ENCODE results near the gene ZNF469.
"Not testable (repeated sequence)": the region's sequence is repeated elsewhere in the genome, so short reads cannot be mapped to it uniquely, and the experiment has no call there.

The ZNF469 gene

DNA sequence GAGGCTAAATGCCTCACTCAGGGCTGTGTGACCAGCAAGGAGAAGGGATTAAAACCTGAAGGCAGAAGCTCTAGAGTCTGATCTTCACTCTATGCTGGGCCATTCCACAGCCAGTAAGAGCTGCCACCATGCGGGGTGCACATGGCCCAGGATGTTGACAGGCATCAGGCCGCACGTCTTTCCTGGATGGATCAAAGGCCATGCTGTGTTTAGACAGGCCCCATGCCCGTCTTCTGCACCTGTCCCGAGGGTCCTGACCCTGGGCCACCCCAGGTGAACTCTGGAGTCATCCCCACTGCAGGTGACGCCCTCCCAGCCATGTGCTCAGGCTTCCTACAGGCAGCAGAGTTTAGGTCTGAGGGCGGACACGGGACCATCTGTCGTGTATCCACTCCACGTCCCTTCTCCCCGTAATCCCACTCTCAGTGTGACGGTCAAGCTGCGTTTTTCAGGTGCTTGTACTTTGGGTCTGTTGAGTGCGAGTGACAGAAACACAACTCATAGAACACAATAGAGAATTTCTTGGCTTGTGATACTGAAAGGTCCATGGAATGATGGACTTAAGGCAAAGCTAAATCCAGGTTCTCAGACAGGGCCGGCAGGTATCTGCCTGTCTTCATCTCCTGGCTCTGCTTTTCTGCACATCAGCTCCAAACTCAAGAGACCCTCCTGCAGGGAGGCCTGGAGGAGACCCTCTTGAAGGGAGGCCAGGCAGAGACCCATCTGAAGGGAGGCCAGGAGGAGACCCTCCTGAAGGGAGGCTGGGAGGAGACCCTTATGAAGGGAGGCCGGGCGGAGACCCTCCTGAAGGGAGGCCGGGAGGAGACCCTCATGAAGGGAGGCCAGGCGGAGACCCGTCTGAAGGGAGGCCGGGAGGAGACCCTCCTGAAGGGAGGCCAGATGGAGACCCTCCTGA is 13.2 kb downstream of the ZNF469 start:
- no peak for DNase-seq

DNA sequence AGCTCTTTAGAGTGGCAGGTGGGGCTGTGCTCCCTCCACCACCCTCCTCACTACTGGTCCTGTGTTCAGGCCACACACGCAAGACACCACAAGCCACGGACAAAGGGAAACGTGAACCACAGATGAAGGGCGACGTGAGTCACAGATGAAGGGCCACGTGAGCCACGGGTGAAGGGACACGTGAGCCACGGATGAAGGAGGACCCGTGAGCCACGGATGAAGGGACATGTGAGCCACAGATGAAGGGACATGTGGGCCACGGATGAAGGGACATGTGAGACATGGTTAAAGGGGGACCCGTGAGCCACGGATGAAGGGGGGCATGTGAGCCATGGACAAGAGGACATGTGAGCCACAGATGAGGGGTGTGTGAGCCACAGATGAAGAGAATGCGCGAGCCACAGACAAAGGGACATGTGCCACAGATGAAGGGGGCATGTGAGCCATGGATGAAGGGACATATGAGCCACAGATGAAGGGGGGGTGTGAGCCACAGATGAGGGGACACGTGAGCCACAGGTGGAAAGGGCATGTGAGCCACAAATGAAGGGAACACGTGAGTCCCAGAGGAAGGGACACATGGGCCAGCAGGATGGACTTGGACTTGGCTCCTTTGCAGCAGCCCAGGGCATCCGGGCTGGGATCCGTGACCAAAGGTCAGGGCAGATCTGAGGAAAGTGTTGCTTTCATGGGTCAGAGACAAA is 15.6 kb downstream of the ZNF469 start:
- no peak for DNase-seq

GRCh38 chr16:88398874-88399178 is 16.1 kb downstream of the ZNF469 start:
- no peak for DNase-seq

DNA sequence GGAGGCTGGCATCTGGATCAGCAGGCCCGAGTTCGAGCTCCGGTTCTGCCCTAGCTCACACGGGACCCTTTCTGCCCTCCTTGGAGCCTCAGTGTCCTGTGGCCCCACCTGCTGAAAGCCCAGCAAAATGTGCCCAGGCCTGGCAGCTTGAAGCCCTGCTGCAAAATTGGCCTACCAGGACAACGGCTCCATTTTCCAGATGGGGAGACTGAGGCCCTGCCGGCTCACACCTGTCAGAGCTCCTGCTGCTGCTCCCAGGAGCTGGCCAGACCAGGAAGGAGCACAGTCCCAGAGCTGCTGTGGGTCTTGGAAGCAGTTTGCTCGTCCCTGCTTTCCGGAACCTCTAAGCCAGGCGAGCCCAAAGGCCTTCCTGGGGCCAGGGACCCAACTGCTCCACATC is 17.4 kb downstream of the ZNF469 start:
- no peak for DNase-seq

DNA sequence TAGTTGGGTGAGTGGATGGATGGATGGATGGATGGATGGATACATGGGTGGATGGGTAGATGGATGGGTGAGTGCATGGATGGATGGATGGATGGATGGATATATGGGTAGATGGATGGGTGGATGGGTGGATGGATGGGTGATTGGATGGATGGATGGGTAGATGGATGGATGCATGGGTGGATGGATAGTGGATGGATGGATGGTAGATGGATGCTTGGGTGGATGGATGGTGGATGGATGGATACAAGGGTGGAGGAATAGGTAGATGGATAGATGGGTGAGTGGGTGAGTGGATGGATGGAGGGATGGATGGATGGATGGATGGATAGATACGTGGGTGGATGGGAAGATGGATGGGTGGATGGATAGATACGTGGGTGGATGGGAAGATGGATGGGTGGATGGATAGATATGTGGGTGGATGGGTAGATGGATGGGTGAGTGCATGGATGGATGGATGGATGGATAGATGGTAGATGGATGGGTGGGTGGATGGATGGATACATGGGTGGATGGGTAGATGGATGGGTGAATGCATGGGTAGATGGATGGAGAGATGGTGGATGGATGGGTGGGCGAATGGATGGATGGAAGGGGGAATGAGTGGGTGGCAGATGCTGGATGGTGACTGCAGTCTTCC is 19.0 kb downstream of the ZNF469 start:
- no peak for DNase-seq

DNA sequence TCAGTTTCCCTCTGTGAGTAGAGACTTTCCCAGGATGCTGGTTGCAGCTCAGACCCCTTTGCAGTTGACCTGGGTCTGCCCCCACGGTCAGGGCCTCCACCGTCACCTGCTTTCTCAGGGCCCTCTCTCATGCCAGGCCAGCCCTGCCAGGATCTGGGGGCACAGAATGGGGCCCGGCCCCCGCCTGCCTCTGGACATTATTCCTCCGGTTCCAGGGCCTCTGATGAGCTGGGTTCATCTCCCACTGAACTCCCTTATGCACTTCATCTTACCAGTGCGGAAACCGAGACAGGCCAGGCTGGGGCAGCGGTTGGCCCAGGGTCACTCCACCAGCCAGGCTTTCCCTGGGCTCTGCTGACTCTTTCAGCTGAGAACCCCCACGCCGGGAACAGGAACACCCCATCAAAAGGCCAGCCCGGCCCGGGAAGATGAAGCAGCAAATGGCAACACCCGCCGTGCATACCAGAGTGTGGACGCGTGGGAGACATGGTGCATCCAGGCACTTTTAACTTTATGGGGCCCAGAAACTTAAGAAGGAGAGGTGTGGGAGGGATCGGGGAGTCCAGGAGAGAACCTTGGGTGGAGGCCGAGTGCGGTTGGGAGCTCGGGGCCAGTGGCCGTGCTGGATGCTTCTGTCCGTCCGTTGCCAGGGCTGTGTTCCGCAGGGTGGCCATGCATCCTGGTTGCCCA is 19.9 kb downstream of the ZNF469 start:
- no peak for DNase-seq

DNA sequence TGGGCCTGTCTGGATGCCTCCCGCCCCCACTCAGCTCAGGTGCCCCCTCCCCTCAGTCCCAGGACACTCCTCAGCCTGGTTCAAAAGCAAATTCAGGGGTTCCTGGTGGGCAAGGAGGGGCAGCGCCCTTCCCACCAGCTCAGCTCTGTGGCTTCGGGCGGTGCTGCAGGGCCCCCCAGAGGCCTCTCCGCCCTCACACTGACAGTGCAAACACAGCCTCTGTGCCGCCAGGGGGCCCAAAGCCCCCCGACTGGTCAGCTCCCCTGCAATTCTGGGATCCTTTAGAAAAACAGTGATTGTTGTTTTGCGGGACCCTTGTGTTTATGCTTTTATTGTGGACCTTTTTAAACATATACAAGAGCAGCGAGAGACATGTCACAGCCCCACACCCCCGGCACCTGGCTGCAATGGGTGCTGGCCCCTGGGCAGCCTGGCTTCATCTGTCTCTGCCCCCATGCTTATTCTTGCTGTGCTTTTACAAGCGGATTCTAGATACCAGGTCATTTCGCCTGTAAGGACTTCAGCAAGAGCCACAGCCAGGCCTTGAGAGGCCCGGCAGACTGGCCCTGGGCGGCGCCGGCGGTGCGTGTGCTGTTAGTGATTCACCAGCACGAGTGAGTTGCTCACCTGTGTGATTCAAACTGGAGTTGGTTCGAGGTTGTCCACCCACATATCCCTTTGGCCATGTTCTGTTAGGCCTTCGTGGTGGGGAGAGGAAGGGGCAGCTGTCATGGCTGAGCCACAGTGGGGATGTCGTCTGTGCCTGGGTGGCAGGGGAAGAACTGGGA is 21.2 kb downstream of the ZNF469 start:
- no peak for DNase-seq

DNA sequence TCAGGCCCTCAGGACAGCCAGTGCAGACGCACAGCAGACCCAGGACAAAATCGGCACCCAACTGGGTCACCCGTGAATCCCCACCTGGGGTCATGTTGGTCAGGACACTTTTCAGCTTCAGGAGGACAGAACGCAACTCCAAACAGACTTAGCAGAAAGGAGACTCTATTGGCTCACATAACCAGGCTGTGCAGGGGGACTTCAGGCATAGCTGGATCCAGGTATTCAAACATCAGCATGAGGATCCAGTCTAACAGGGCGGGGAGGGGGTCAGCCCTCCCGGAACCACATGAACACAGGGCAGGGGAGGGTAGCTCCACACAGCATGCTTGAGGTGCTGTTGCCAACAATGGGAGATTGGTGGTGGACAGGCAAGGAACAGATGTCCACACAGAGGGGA is 22.0 kb downstream of the ZNF469 start:
- no peak for DNase-seq

- no peak for DNase-seq
Measured at GRCh38 chr16:88405216-88406060, 22.7 kb downstream of the ZNF469 start.

GRCh38 chr16:88406096-88407041 is 23.6 kb downstream of the ZNF469 start:
- DNase-seq, result no peak

- no peak for DNase-seq
Measured at GRCh38 chr16:88407042-88407420, 24.3 kb downstream of the ZNF469 start.

- no peak for DNase-seq
Measured at GRCh38 chr16:88407807-88408206, 25.0 kb downstream of the ZNF469 start.

DNA sequence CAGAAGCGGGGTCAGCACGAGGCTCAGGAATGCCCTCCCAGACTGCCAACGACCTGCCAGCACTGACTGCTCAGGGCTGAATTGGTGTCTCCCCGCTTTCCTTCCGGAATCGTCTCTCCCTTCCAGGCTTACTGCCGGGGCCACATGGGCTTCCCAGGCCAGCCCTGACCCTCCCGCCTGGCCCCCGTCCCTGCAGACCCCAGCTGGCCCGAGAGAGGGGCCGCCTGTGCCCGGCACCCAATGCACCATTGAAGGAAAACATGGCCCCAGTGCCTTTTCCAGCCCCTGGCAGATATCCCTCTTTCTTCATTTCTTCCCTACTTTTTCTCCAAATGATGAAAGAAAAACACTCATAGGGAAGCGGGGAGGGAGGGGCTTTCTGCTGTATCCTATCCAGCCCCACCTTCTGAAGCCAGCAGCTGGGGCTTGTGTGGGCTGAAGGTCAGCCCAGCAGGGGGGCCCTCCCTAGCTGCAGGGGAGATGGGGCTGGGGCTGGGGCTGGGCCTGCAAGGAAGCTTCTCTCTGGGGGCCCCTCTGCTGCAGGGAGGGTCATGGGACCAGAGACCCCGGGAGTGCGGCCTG is 25.9 kb downstream of the ZNF469 start:
- no peak for DNase-seq

- no peak for DNase-seq
Measured at GRCh38 chr16:88409296-88410065, 26.7 kb downstream of the ZNF469 start.

DNA sequence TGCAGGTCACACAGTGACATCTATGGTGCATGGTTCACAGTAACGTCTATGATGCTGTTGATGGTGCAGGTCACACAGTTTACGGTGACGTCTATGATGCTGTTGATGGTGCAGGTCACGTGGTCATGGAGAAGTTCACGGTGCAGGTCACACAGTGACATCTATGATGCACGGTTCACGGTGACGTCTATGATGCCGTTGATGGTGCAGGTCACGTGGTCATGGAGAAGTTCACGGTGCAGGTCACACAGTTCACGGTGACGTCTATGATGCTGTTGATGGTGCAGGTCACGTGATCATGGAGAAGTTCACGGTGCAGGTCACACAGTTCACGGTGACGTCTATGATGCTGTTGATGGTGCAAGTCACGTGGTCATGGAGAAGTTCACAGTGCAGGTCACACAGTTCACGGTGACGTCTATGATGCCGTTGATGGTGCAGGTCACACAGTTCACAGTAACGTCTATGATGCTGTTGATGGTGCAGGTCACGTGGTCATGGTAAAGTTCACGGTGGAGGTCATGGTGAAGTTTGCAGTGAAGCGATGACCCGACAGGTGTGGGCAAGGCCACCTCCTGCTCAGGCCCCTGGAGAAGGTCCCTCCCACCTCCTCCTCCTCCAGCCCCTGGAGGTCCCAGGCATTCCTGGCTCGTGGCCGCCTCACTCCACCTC is 27.7 kb downstream of the ZNF469 start:
- not testable (repeated sequence) for DNase-seq

DNA sequence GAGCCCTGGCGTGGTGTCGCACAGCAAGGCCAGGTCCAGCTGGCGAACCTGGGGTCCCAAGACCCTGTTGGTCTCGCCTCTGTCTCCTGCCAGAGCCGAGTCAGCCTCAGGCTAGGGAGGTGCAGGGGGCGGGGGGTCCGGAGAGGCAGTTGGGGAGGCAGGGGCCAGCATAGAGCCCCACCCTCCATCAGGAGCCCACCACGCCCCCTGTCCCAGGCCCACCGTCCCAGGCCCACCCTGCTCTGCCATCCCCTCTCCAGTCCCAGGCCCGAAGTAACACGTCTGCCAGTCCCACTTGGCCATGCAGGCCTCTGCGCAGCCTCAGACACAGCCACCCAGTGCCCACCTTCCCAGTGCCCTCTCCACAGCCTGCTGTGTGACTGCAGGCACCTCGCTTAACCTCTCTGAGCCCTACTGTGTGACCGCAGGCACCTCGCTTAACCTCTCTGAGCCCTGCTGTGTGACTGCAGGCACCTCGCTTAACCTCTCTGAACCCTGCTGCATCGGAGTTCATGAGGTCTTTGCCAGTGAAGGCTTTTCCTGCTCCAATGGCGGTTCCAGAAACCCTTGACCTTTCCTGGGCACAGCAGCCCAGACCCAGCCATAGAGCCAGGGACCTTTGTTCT is 29.3 kb downstream of the ZNF469 start:
- no peak for DNase-seq

GRCh38 chr16:88412766-88413165 is 30.0 kb downstream of the ZNF469 start:
- DNase-seq, result no peak

GRCh38 chr16:88413231-88413630 is 30.5 kb downstream of the ZNF469 start:
- no peak for DNase-seq

Measured in effector CD8-positive, alpha-beta T cell (primary cell).